ENCODE results near the gene RAPGEF5. TPM values are rescaled to one million over a fixed set of nuclear protein-coding genes. Genes with fewer than 3 reads are reported as not detected.

RAPGEF5 gene
- total RNA-seq, 1 donor from 2014 or later, result 139 TPM

GRCh38 chr7:22193450-22193983, 163.4 kb downstream of the RAPGEF5 start:
- TF ChIP-seq, protein P1, sequence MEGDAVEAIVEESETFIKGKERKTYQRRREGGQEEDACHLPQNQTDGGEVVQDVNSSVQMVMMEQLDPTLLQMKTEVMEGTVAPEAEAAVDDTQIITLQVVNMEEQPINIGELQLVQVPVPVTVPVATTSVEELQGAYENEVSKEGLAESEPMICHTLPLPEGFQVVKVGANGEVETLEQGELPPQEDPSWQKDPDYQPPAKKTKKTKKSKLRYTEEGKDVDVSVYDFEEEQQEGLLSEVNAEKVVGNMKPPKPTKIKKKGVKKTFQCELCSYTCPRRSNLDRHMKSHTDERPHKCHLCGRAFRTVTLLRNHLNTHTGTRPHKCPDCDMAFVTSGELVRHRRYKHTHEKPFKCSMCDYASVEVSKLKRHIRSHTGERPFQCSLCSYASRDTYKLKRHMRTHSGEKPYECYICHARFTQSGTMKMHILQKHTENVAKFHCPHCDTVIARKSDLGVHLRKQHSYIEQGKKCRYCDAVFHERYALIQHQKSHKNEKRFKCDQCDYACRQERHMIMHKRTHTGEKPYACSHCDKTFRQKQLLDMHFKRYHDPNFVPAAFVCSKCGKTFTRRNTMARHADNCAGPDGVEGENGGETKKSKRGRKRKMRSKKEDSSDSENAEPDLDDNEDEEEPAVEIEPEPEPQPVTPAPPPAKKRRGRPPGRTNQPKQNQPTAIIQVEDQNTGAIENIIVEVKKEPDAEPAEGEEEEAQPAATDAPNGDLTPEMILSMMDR (IDR thresholded peaks at IDR 0.05), result no peak
- intact Hi-C loops (cut with DNase I), result no loop called here
- DNase-seq (no peak), ATAC-seq (peak; percentile 49)
- no peaks in the 10 kb centered on the region for H3K9me3 ChIP-seq
- peak overlapping the region; percentile 13 for H3K27ac ChIP-seq
- peaks cover 10% of the 10 kb centered on the region for H3K4me1 ChIP-seq
- H3K4me3 ChIP-seq, result peak overlapping the region; percentile 25
- H3K27me3 ChIP-seq, result no peaks in the 10 kb centered on the region
- H3K36me3 ChIP-seq, result peaks cover 77% of the 10 kb centered on the region

DNA sequence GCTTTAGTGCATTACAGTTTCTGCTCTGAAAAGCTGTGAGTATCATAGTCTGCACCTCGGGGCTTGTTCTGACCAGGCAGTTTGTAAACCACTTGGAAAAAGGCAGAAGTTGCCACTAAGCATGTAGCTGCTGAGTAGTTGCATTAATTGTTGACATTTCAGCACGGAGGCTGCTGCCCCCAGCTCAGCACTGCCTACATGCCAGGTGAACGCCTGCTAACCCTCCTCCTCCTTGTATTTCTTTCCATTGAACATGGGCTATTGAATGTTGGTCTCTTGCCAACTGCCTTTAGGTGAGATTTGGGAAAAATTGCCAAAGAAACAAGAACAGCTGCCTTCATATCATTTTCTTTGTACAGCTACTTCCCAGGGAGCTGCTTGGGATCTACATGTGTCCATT, 164.2 kb downstream of the RAPGEF5 start:
- Histone ChIP-seq H3K4me3 (peak overlapping the region; percentile 25), H3K27me3 (no peaks in the 10 kb centered on the region), H3K4me1 (peaks cover 10% of the 10 kb centered on the region), H3K9me3 (no peaks in the 10 kb centered on the region), H3K27ac (no peak overlapping the region), H3K36me3 (peaks cover 83% of the 10 kb centered on the region)
- no peak for ATAC-seq
- intact Hi-C loops (cut with DNase I), result no loop called here
- TF ChIP-seq, protein P1 (IDR thresholded peaks at IDR 0.05), result no peak
- DNase-seq, result no peak

- Histone ChIP-seq H3K4me3 (no peak overlapping the region), H3K36me3 (peaks cover 92% of the 10 kb centered on the region), H3K9me3 (no peaks in the 10 kb centered on the region), H3K4me1 (peaks cover 10% of the 10 kb centered on the region), H3K27ac (no peak overlapping the region), H3K27me3 (no peaks in the 10 kb centered on the region)
- TF ChIP-seq, protein P1 (IDR thresholded peaks at IDR 0.05), result no peak
- intact Hi-C loops (cut with DNase I), result no loop called here
- DNase-seq, result no peak
- ATAC-seq, result no peak
Observed at GRCh38 chr7:22190736-22191135, 166.2 kb downstream of the RAPGEF5 start.

- peaks cover 92% of the 10 kb centered on the region for H3K36me3 ChIP-seq
- H3K4me3 ChIP-seq, result no peak overlapping the region
- peaks cover 10% of the 10 kb centered on the region for H3K4me1 ChIP-seq
- ATAC-seq (no peak), DNase-seq (no peak)
- intact Hi-C loops (cut with DNase I), result no loop called here
- TF ChIP-seq, protein P1 (IDR thresholded peaks at IDR 0.05), result no peak
- H3K9me3 ChIP-seq, result no peaks in the 10 kb centered on the region
- no peak overlapping the region for H3K27ac ChIP-seq
- H3K27me3 ChIP-seq, result no peaks in the 10 kb centered on the region
Observed at GRCh38 chr7:22189741-22190140, 167.2 kb downstream of the RAPGEF5 start.

GRCh38 chr7:22189230-22189629, 167.7 kb downstream of the RAPGEF5 start:
- Histone ChIP-seq H3K4me3 (no peak overlapping the region), H3K9me3 (no peaks in the 10 kb centered on the region), H3K27ac (no peak overlapping the region), H3K27me3 (no peaks in the 10 kb centered on the region), H3K4me1 (peaks cover 10% of the 10 kb centered on the region), H3K36me3 (peaks cover 94% of the 10 kb centered on the region)
- DNase-seq, result no peak
- intact Hi-C loops (cut with DNase I), result no loop called here
- ATAC-seq, result no peak
- TF ChIP-seq, protein P1 (IDR thresholded peaks at IDR 0.05), result no peak
